Activated T-helper 2 cell treated with anti-CD3 and anti-CD28 coated beads, Interferon-gamma antibody, Interleukin-2, Interleukin-4, amounts not matched to agents 10 μg/mL and 5 μg/mL and 100 μg/mL, durations not matched to agents 14 hours and 24 hours and 36 hours (primary cell): ENCODE data around the gene DRGX. TPM values are rescaled to one million over a fixed set of nuclear protein-coding genes. Genes with fewer than 3 reads are reported as not detected.
A peak's percentile ranks its signal among the peaks of the same experiment; 100 is the strongest.

ENCODE experiments used
- DNase-seq: peaks from one replicate; pipeline ENCODE4 v3.0.0; 2021; ENCODE audit warnings: low spot score
- H3K27ac Mint-ChIP-seq: one replicate; pipeline ENCODE4 v1.8.0; 2021; ENCODE audit warnings: mixed read lengths
- H3K27me3 Mint-ChIP-seq: one replicate; pipeline ENCODE4 v1.8.0; 2021; ENCODE audit warnings: low read depth, mixed read lengths
- H3K36me3 Mint-ChIP-seq: one replicate; pipeline ENCODE4 v1.8.0; 2021; ENCODE audit warnings: low read depth, mixed read lengths
- H3K4me1 Mint-ChIP-seq: one replicate; pipeline ENCODE4 v1.8.0; 2021; ENCODE audit warnings: low read depth, mixed read lengths
- H3K4me3 Mint-ChIP-seq: one replicate; pipeline ENCODE4 v1.8.0; 2021; ENCODE audit warnings: low read depth, mild to moderate bottlenecking, moderate library complexity, mixed read lengths
- H3K9me3 Mint-ChIP-seq: one replicate; pipeline ENCODE4 v1.8.0; 2021; ENCODE audit warnings: mixed read lengths
- intact Hi-C: fragments of 100-400 bp; cut with micrococcal nuclease; formaldehyde crosslinking; loops from one replicate; pipeline ENCODE4 v1.15.1; 2023
- total RNA-seq: library from RNA; stranded (reverse); gene quantifications from 2 replicates; pipeline ENCODE4 v1.2.3, GENCODE V29; 2022

Gene DRGX
- total RNA-seq, 1 donor from 2014 or later = not detected

DNA sequence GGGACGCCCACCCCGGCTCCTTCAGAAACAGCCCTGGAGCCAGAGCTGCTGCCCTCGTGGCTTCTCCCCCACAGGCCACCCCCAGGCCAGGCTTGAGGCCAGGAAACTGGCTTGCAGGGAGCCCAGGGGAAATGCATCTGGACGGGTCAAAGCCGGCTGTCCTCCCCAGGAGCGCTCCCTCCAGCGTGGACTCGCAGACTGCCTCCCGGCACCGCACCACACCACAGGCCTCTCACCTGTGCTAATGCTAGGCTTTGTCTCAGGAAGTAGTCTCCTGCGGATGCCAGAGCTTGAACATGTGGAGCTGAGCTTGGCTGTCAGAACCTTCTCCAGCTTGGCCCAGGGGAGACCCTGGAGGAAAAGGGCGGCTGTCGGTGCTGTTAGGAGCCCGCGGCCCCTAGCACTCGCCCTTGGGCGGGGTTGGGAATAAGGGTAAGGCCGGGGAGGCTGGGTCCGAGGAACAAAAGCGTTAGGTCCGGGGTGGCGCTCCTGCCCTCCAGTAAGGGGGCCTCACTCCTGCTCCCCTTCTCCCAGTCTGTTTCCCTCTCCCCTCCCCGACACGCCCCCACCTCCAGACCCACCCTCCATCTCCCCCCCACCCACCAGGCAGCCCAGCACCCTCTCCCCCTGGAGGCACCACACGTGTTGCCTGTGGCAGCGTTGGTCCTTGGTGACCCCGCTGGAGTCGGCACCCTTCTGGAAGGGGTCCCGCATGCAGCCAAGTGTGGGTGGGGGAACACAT, 21.6 kb upstream of the DRGX start:
- Mint-ChIP-seq H3K9me3 (no peaks in the 10 kb centered on the region), H3K36me3 (no peaks in the 10 kb centered on the region), H3K4me1 (no peaks in the 10 kb centered on the region), H3K27me3 (peaks cover 8% of the 10 kb centered on the region), H3K4me3 (no peak overlapping the region), H3K27ac (no peak overlapping the region)
- DNase-seq = no peak
- intact Hi-C loops = no loop called here

DNA sequence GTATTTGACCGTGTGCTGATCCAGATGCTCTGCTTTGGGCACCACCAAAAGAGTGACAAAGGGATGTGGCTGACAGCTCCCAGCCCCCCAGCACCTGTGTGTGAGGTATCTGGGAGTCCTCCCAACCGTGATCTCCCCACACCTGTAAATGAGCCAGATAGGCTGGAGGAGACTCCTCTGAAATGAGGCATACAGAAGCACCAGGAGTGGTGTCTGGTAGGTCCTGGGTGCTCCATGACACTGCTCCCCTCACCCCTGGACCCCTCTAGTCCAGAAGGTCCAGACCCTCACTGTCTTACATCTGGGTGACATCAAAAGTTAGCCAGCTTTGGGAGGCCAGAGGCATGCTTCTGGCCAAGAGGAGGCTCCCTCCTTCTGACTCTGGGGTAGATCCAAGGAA, 20.0 kb upstream of the DRGX start:
- no peak for DNase-seq
- intact Hi-C loops = no loop called here
- no peak overlapping the region for H3K27ac Mint-ChIP-seq
- no peaks in the 10 kb centered on the region for H3K36me3 Mint-ChIP-seq
- H3K4me3 Mint-ChIP-seq = no peak overlapping the region
- peaks cover 7% of the 10 kb centered on the region for H3K27me3 Mint-ChIP-seq
- H3K9me3 Mint-ChIP-seq = no peaks in the 10 kb centered on the region
- H3K4me1 Mint-ChIP-seq = no peaks in the 10 kb centered on the region

- no peak overlapping the region for H3K4me3 Mint-ChIP-seq
- no peaks in the 10 kb centered on the region for H3K36me3 Mint-ChIP-seq
- DNase-seq = no peak
- intact Hi-C loops = no loop called here
- H3K27me3 Mint-ChIP-seq = peaks cover 5% of the 10 kb centered on the region
- no peaks in the 10 kb centered on the region for H3K9me3 Mint-ChIP-seq
- H3K27ac Mint-ChIP-seq = no peak overlapping the region
- H3K4me1 Mint-ChIP-seq = no peaks in the 10 kb centered on the region
Observed at GRCh38 chr10:49415109-49415508, 19.2 kb upstream of the DRGX start.

DNA sequence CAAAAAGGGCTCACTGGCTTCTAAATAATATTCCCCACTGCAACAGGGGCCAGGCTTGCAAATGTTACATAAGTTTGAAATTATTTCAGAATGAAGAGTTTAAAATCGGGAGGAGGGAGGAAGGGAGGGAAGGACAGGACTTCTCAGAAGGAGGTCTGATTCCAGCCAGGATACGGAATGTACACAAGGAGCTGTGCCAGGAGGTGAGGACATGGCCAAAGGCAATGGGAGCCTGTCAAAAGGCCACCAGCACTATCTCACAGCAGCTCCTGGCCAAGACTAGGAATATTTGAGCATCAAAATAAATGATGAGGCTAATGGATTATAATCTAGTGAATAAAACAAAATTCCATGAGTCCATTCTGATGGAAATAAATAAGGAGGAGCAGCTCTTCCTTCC, 18.6 kb upstream of the DRGX start:
- H3K27me3 Mint-ChIP-seq = peaks cover 4% of the 10 kb centered on the region
- H3K36me3 Mint-ChIP-seq = no peaks in the 10 kb centered on the region
- intact Hi-C loops = no loop called here
- no peak for DNase-seq
- H3K9me3 Mint-ChIP-seq = no peaks in the 10 kb centered on the region
- no peak overlapping the region for H3K4me3 Mint-ChIP-seq
- H3K4me1 Mint-ChIP-seq = no peaks in the 10 kb centered on the region
- no peak overlapping the region for H3K27ac Mint-ChIP-seq

DNA sequence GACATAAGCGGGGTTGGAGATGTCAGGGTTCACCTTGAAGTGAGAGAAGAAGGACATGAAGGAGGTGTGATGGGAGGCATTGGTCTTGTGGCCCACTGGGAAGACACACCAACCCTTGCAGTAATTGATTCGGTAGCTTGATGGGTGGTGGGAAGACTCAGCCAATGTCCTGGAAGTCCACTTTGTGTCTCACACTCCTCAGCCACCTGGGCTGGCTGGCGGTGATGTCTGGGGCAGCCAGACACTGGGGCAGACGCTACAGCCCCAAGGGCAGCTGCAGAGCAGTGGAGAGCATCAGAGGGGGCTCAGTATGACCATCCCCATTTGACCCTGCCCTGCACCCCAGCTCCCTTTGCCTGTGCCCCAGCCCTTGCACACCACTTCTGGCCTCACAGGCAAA, 16.7 kb upstream of the DRGX start:
- intact Hi-C loops = no loop called here
- Mint-ChIP-seq H3K4me1 (peaks cover 1% of the 10 kb centered on the region), H3K4me3 (no peak overlapping the region), H3K9me3 (no peaks in the 10 kb centered on the region), H3K27ac (no peak overlapping the region), H3K36me3 (no peaks in the 10 kb centered on the region), H3K27me3 (peaks cover 10% of the 10 kb centered on the region)
- no peak for DNase-seq

DNA sequence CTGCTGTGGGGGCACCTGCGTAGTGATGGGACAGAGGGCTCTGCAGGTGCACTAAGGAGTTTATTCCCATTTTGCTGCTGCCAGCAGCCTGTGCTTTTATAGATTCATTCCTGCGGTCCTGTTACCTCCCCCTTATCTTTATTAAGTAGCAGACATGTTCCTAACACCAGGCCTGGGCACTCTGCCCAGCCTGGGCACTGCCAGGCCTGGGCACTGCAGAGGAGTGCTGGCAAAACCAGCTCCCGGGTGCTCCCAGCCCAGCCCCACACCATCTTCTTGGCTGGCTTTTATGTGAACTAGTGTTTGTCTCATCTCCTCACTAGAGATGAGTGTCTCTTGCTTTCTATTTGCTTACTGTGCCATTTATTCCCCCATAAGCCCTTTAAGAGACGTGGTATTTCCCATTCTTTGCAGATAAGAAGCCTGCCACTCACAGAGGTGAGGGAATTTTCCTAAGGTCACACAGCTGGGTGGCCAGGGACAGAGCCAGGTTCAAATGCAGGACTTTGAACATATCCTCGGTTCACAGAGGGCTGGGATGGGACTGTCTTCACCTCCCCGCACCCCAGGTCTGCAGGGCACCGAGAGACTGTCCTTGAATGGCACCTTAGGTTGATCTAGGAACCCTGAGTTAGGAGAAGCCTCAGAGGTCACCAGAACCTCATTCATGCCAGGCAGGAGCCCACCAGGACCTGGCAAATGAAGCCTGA, 14.6 kb upstream of the DRGX start:
- Mint-ChIP-seq H3K27ac (no peak overlapping the region), H3K36me3 (no peaks in the 10 kb centered on the region), H3K4me1 (peaks cover 1% of the 10 kb centered on the region), H3K27me3 (peaks cover 13% of the 10 kb centered on the region), H3K4me3 (no peak overlapping the region), H3K9me3 (no peaks in the 10 kb centered on the region)
- no peak for DNase-seq
- intact Hi-C loops = no loop called here

DNA sequence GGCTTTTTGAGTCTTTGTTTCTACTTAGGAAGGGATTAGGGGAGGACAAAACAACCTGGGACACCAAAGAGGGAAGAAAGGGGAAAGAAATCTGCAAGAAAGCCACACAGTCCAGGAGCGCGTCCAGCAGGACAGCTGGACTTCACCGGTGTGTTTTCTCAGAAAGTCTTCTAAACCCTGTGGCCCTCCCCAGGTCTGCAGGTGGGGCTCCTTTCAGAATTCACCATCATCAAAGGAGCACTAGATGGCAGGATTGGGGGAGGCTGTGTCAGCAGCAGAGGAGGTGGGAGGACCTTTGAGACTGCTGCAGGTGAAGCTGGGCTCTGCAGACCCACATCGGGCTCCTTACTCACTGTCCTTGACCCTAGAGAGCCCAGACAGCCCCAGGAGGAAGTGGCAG, 13.9 kb upstream of the DRGX start:
- Mint-ChIP-seq H3K4me3 (no peak overlapping the region), H3K36me3 (no peaks in the 10 kb centered on the region), H3K4me1 (peaks cover 1% of the 10 kb centered on the region), H3K27ac (no peak overlapping the region), H3K27me3 (peaks cover 15% of the 10 kb centered on the region), H3K9me3 (no peaks in the 10 kb centered on the region)
- intact Hi-C loops = loop anchor here (10.0 kb wide), 1 partner anchor 755 kb away; no protein-coding TSS in a partner anchor
- no peak for DNase-seq

- Mint-ChIP-seq H3K9me3 (no peaks in the 10 kb centered on the region), H3K4me3 (no peak overlapping the region), H3K27ac (no peak overlapping the region), H3K27me3 (peaks cover 16% of the 10 kb centered on the region), H3K4me1 (peaks cover 1% of the 10 kb centered on the region), H3K36me3 (no peaks in the 10 kb centered on the region)
- intact Hi-C loops = loop anchor here (10.0 kb wide), 1 partner anchor 754 kb away; no protein-coding TSS in a partner anchor
- DNase-seq = no peak
Observed at GRCh38 chr10:49408519-49409306, 12.8 kb upstream of the DRGX start.

- Mint-ChIP-seq H3K36me3 (no peaks in the 10 kb centered on the region), H3K4me1 (peaks cover 1% of the 10 kb centered on the region), H3K4me3 (no peak overlapping the region), H3K27ac (no peak overlapping the region), H3K27me3 (peaks cover 22% of the 10 kb centered on the region), H3K9me3 (no peaks in the 10 kb centered on the region)
- peak; percentile 51 for DNase-seq
- intact Hi-C loops = loop anchor here (1.0 to 10.0 kb wide), 3 partner anchors 105 to 753 kb away; no protein-coding TSS in a partner anchor
Observed at GRCh38 chr10:49407552-49408137, 11.8 kb upstream of the DRGX start.

DNA sequence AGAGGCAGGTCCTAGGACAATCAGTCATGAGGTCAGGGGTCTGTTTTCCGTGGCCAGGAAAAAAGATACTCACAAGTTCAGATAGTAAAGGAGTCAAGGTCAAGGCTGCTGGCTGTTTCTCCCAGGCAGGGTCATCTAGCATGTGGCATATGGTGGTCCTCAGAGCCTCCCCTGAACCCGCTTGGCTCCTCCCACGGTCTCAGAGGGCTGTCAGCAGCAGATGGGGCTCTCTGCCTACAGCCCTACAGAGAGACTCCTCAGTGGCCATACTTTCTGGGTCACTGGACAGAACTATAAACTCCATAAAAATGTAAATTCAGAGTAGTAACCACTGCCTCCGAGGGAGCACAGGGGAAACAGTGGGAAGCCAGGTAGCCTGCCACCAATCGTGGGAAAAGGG, 11.3 kb upstream of the DRGX start:
- Mint-ChIP-seq H3K27me3 (peaks cover 26% of the 10 kb centered on the region), H3K36me3 (no peaks in the 10 kb centered on the region), H3K27ac (no peak overlapping the region), H3K9me3 (no peaks in the 10 kb centered on the region), H3K4me3 (no peak overlapping the region), H3K4me1 (peaks cover 1% of the 10 kb centered on the region)
- intact Hi-C loops = loop anchor here (1.0 to 10.0 kb wide), 3 partner anchors 105 to 752 kb away; no protein-coding TSS in a partner anchor
- DNase-seq = no peak

DNA sequence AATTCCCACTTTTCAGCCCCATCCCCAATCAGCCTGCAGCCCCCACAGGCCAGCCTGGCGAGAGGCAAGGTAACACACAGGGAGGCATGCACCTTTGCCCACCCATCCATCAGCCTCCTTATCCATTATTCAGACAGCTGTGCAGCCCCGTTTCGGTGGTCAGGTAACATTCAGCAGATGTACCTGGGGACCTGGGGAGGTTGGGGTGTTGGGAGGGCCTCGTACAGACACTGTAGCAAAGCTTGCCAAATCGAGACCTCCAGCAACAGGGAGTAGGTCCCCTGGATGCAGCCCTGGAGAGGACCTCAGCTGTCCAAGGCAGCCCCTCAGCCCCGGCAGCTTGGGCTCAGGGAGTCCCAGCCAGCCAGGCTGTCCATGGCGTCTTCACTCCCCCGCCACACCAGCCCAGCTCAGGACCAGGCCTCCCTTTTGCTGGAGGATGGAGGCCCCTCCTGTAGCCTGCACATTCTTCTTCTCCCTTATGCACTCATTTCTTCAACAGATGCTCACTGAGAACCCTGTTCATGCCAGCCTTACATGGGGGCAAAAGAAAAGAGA, 8.5 kb upstream of the DRGX start:
- H3K9me3 Mint-ChIP-seq = no peaks in the 10 kb centered on the region
- intact Hi-C loops = loop anchor here (10.0 kb wide), 1 partner anchor 750 kb away; no protein-coding TSS in a partner anchor
- peaks cover 45% of the 10 kb centered on the region for H3K27me3 Mint-ChIP-seq
- no peak overlapping the region for H3K4me3 Mint-ChIP-seq
- H3K4me1 Mint-ChIP-seq = peaks cover 1% of the 10 kb centered on the region
- DNase-seq = no peak
- H3K36me3 Mint-ChIP-seq = no peaks in the 10 kb centered on the region
- no peak overlapping the region for H3K27ac Mint-ChIP-seq

GRCh38 chr10:49403363-49403762, 7.5 kb upstream of the DRGX start:
- DNase-seq = no peak
- Mint-ChIP-seq H3K4me1 (peaks cover 4% of the 10 kb centered on the region), H3K4me3 (no peak overlapping the region), H3K27ac (no peak overlapping the region), H3K36me3 (no peaks in the 10 kb centered on the region), H3K9me3 (no peaks in the 10 kb centered on the region), H3K27me3 (peaks cover 52% of the 10 kb centered on the region)
- intact Hi-C loops = loop anchor here (10.0 kb wide), 1 partner anchor 749 kb away; no protein-coding TSS in a partner anchor
